ENCODE results near the gene TFDP1. TPM values are rescaled to one million over a fixed set of nuclear protein-coding genes. Genes with fewer than 3 reads are reported as not detected.

Gene TFDP1
- total and polyA plus RNA-seq, 2 donors (not counting 1 experiment from before 2014, with no cell fraction given): 44.8 to 115 TPM

DNA sequence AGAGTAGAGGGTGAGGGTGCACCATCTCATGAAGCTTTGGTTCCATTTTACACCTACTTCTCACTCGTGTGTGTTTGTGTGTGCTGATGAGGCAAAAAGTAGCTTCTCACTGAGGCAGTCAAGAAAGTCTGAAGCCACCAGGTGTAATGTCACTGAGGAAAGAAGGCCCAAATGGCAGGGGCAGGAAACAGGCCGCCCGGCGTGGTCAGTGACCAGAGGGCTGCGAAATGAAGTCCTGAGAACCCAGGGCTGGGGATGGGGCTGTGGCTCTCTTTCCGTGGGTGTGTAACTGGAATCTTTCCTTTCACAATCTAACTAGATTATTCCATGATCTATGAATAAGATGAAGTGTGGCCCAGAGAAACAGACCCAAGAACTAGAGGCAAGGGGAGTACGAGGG lies 25.5 kb upstream of the TFDP1 start:
- Histone ChIP-seq H2AFZ (ENCODE audit: low read length) (no peak overlapping the region), H3K36me3 (ENCODE audit: control insufficient read depth, insufficient read depth, low read length) (no peaks in the 10 kb centered on the region), H3K27me3 (ENCODE audit: control insufficient read depth, insufficient read depth, low read length) (no peaks in the 10 kb centered on the region), H3K9me3 (ENCODE audit: control insufficient read depth, insufficient read depth, low read depth, low read length) (no peaks in the 10 kb centered on the region), H3K4me1 (ENCODE audit: control insufficient read depth, extremely low read depth, insufficient read depth, low read length) (no peaks in the 10 kb centered on the region), H3K4me3 (replicated peaks in 1 of 4; ENCODE audit: control extremely low read depth in 1 of 4, insufficient read depth in 1 of 4, low read depth in 3 of 4, low read length in 4 of 4) (no peak overlapping the region), H3K4me2 (ENCODE audit: extremely low read depth, insufficient read depth, low read length) (no peak overlapping the region), H3K9ac (ENCODE audit: insufficient read depth, low read length) (no peak overlapping the region), H3K27ac (ENCODE audit: insufficient read depth, low read length) (no peak overlapping the region), H4K20me1 (ENCODE audit: control insufficient read depth, extremely low read depth, insufficient read depth, low read length) (no peaks in the 10 kb centered on the region), H3K79me2 (ENCODE audit: control insufficient read depth, insufficient read depth, low read length) (no peaks in the 10 kb centered on the region)
- no peak for DNase-seq (ENCODE audit: low read depth in 2 of 2)
- TF ChIP-seq, protein P1, sequence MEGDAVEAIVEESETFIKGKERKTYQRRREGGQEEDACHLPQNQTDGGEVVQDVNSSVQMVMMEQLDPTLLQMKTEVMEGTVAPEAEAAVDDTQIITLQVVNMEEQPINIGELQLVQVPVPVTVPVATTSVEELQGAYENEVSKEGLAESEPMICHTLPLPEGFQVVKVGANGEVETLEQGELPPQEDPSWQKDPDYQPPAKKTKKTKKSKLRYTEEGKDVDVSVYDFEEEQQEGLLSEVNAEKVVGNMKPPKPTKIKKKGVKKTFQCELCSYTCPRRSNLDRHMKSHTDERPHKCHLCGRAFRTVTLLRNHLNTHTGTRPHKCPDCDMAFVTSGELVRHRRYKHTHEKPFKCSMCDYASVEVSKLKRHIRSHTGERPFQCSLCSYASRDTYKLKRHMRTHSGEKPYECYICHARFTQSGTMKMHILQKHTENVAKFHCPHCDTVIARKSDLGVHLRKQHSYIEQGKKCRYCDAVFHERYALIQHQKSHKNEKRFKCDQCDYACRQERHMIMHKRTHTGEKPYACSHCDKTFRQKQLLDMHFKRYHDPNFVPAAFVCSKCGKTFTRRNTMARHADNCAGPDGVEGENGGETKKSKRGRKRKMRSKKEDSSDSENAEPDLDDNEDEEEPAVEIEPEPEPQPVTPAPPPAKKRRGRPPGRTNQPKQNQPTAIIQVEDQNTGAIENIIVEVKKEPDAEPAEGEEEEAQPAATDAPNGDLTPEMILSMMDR (conservative IDR thresholded peaks at IDR 0.05 in 1 of 2, IDR thresholded peaks at IDR 0.05 in 1 of 2; ENCODE audit: low read depth in 1 of 2, low read length in 2 of 2): no peak

DNA sequence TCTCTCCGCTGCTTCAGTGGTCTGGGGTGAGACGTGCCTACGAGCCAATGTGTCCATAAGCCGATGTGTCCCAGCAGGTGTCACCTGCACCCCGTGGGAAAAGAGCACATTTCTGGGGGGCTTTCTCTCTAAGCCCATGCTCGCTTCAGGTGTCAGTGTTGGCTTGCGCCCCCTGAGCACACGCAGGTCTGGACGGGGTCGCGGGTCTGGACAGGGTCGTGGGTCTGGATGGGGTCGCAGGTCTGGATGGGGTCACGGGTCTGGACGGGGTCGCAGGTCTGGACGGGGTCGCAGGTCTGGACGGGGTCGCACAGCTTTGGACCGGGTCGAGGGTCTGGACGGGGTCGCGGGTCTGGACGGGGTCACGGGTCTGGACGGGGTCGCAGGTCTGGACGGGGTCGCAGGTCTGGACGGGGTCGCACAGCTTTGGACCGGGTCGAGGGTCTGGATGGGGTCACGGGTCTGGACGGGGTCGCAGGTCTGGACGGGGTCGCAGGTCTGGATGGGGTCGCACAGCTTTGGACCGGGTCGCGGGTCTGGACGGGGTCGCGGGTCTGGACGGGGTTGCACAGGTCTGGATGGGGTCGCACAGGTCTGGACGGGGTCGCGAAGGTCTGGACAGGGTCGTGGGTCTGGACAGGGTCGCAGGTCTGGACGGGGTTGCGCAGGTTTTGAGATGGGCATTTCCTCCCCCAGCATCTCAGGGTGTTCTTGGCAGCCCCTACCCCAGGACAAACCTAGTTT lies 24.5 kb upstream of the TFDP1 start:
- Histone ChIP-seq H3K79me2 (ENCODE audit: control insufficient read depth, insufficient read depth, low read length) (no peaks in the 10 kb centered on the region), H3K36me3 (ENCODE audit: control insufficient read depth, insufficient read depth, low read length) (no peaks in the 10 kb centered on the region), H3K4me3 (replicated peaks in 1 of 4; ENCODE audit: control extremely low read depth in 1 of 4, insufficient read depth in 1 of 4, low read depth in 3 of 4, low read length in 4 of 4) (no peak overlapping the region), H3K9me3 (ENCODE audit: control insufficient read depth, insufficient read depth, low read depth, low read length) (no peaks in the 10 kb centered on the region), H3K27me3 (ENCODE audit: control insufficient read depth, insufficient read depth, low read length) (no peaks in the 10 kb centered on the region), H2AFZ (ENCODE audit: low read length) (no peak overlapping the region), H3K4me2 (ENCODE audit: extremely low read depth, insufficient read depth, low read length) (no peak overlapping the region), H3K27ac (ENCODE audit: insufficient read depth, low read length) (no peak overlapping the region), H3K9ac (ENCODE audit: insufficient read depth, low read length) (no peak overlapping the region), H3K4me1 (ENCODE audit: control insufficient read depth, extremely low read depth, insufficient read depth, low read length) (no peaks in the 10 kb centered on the region), H4K20me1 (ENCODE audit: control insufficient read depth, extremely low read depth, insufficient read depth, low read length) (no peaks in the 10 kb centered on the region)
- TF ChIP-seq, protein P1 (conservative IDR thresholded peaks at IDR 0.05 in 1 of 2, IDR thresholded peaks at IDR 0.05 in 1 of 2; ENCODE audit: low read depth in 1 of 2, low read length in 2 of 2): no peak
- no peak for TF ChIP-seq EZH2 (IDR thresholded peaks at IDR 0.05; ENCODE audit: low read length, missing control alignments)
- DNase-seq (ENCODE audit: low read depth in 2 of 2): no peak

DNA sequence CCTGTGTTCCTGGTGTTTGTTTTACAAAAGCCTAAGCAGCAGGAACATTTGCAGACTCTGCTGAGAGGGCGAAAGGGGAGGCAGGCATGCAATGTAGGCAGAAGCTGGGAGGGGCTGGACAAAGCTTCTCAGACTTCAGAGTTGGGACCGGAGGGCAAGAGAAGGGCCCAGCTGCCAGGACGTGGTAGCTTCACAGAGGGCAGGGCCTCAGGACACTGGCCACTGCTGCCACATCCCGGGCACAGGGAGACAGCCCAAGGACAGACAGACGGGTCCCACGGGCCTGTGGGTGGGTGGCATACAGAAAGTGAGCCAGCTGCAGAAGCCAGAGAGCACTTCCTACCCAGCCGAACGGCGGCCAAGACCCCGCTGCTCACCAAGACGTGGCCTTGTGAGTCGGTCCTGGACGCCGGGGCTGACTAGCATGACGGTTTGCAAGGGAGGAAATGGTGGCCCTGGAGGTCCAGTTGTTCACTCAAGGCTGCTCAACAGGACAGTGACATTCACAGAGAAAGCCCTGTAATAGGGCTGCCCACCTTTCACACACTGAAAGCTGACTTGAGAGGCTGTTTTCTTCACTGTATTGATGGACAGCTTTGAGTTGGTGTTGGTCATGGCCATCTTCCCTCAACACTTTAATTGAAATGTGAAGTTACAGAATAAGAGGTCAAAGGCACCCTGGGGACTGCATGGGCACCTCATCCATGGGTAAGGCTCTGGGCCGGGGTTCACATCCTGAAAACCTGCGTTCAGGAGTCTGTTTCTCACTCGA lies 23.7 kb upstream of the TFDP1 start:
- no peak overlapping the region for H3K4me2 ChIP-seq (ENCODE audit: extremely low read depth, insufficient read depth, low read length)
- H2AFZ ChIP-seq (ENCODE audit: low read length): no peak overlapping the region
- H3K27me3 ChIP-seq (ENCODE audit: control insufficient read depth, insufficient read depth, low read length): no peaks in the 10 kb centered on the region
- no peak for DNase-seq (ENCODE audit: low read depth in 2 of 2)
- no peak overlapping the region for H3K27ac ChIP-seq (ENCODE audit: insufficient read depth, low read length)
- H3K4me1 ChIP-seq (ENCODE audit: control insufficient read depth, extremely low read depth, insufficient read depth, low read length): no peaks in the 10 kb centered on the region
- H3K4me3 ChIP-seq (replicated peaks in 1 of 4; ENCODE audit: control extremely low read depth in 1 of 4, insufficient read depth in 1 of 4, low read depth in 3 of 4, low read length in 4 of 4): no peak overlapping the region
- no peaks in the 10 kb centered on the region for H3K9me3 ChIP-seq (ENCODE audit: control insufficient read depth, insufficient read depth, low read depth, low read length)
- TF ChIP-seq, protein P1 (conservative IDR thresholded peaks at IDR 0.05 in 1 of 2, IDR thresholded peaks at IDR 0.05 in 1 of 2; ENCODE audit: low read depth in 1 of 2, low read length in 2 of 2): no peak
- TF ChIP-seq EZH2 (IDR thresholded peaks at IDR 0.05; ENCODE audit: low read length, missing control alignments): no peak
- H4K20me1 ChIP-seq (ENCODE audit: control insufficient read depth, extremely low read depth, insufficient read depth, low read length): no peaks in the 10 kb centered on the region
- no peaks in the 10 kb centered on the region for H3K79me2 ChIP-seq (ENCODE audit: control insufficient read depth, insufficient read depth, low read length)
- no peak overlapping the region for H3K9ac ChIP-seq (ENCODE audit: insufficient read depth, low read length)
- H3K36me3 ChIP-seq (ENCODE audit: control insufficient read depth, insufficient read depth, low read length): no peaks in the 10 kb centered on the region

All from fibroblast of lung (primary cell).